ENCODE data around the gene CSPG4. TPM values are rescaled to one million over a fixed set of nuclear protein-coding genes. Genes with fewer than 3 reads are reported as not detected.
A peak's percentile ranks its signal among the peaks of the same experiment; 100 is the strongest.

CSPG4 gene
- total RNA-seq, 1 experiment from 2014 or later = 0.20 TPM

DNA sequence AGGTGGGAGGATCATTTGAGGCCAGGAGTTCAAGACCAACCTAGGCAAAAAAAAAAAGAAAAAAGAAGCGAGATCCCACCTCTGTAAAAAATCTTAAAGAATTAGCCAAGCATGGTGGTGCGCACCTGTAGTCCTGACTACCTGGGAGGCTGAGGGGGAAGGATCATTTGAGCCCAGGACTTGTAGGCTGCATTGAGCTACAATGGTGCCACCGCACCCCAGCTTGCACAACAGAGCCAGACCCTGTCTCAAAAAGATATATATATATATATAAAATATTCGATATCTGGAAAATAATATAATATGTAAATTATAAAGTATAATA, 71.5 kb downstream of the CSPG4 start:
- H3K4me3 ChIP-seq (ENCODE audit: low read depth, low read length) = peak overlapping the region; percentile 55
- no peak for DNase-seq
- no peaks in the 10 kb centered on the region for H3K36me3 ChIP-seq (ENCODE audit: control insufficient read depth, insufficient read depth, low read length)
- CTCF ChIA-PET = interaction anchor here (1.2 to 1.9 kb wide), 3 partner anchors 45 to 273 kb away, joined by 3 to 15 read pairs (median 8); partner anchors contain the start of gene MAN2C1
- Mint-ChIP-seq H3K4me3 (ENCODE audit: unreplicated experiment) (peak overlapping the region; percentile 87), H3K9me3 (ENCODE audit: unreplicated experiment) (no peaks in the 10 kb centered on the region), H3K4me1 (ENCODE audit: low read depth, unreplicated experiment) (peaks cover 3% of the 10 kb centered on the region), H3K36me3 (ENCODE audit: insufficient read depth, unreplicated experiment) (peaks cover 16% of the 10 kb centered on the region), H3K27ac (ENCODE audit: unreplicated experiment) (peak overlapping the region; percentile 92), H3K27me3 (ENCODE audit: insufficient read depth, unreplicated experiment) (no peaks in the 10 kb centered on the region)
- no TSS peak for BruUV-seq (replicated peaks)
- TF ChIP-seq, protein P1, sequence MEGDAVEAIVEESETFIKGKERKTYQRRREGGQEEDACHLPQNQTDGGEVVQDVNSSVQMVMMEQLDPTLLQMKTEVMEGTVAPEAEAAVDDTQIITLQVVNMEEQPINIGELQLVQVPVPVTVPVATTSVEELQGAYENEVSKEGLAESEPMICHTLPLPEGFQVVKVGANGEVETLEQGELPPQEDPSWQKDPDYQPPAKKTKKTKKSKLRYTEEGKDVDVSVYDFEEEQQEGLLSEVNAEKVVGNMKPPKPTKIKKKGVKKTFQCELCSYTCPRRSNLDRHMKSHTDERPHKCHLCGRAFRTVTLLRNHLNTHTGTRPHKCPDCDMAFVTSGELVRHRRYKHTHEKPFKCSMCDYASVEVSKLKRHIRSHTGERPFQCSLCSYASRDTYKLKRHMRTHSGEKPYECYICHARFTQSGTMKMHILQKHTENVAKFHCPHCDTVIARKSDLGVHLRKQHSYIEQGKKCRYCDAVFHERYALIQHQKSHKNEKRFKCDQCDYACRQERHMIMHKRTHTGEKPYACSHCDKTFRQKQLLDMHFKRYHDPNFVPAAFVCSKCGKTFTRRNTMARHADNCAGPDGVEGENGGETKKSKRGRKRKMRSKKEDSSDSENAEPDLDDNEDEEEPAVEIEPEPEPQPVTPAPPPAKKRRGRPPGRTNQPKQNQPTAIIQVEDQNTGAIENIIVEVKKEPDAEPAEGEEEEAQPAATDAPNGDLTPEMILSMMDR (IDR thresholded peaks at IDR 0.05; ENCODE audit: insufficient read depth in 1 of 2, low read depth in 1 of 2, low read length in 1 of 2, severe bottlenecking in 1 of 2, unreplicated experiment in 1 of 2) = no peak
- H3K27me3 ChIP-seq (replicated peaks; ENCODE audit: control insufficient read depth, insufficient read depth, low read length) = no peaks in the 10 kb centered on the region
- no peaks in the 10 kb centered on the region for H3K9me3 ChIP-seq
- intact Hi-C loops (cut with micrococcal nuclease; ENCODE audit: unreplicated experiment) = loop anchor here (1.0 to 5.0 kb wide), 4 partner anchors 64 to 273 kb away; partner anchors contain the start of genes MAN2C1 and PTPN9
- peaks cover 9% of the 10 kb centered on the region; the same call in 1 of the 2 replicates for H3K4me1 ChIP-seq
- POLR2A ChIA-PET = interaction anchor here (1.8 to 2.2 kb wide), 2 partner anchors 32 to 189 kb away, joined by 9 to 25 read pairs; partner anchors contain the start of gene SIN3A

DNA sequence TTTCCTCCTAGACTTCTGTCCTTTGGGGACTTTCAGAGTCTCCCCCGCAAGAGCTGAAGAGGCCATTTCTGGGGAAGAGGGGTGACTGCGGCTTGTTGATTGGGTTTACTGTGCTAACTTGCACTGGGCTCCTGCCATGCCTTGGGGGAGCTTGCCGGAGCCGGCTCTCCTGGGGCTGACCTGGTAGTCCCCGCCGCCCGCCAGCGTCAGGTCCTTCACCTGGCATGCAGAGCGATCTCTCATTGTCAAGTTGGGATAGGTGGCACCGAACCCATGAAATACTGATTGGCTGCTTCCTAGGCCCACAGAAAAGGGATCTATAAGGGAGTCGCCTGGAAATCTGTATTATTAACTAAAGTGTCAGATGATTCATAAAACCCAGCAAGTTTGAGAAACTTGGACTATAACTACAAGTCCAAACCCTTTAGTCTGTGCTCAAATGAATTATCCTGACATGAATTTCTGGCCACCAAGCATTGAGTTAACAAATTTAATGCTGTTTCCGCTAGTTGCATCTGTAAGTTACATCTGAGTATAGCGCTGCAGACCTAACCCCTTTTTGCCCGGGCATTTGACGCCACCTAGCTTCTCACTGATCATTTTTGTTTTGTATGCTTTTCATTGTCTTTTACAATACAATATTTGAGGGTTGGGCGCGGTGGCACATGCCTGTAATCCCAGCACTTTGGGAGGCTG, 72.0 kb downstream of the CSPG4 start:
- Histone ChIP-seq H3K27me3 (replicated peaks; ENCODE audit: control insufficient read depth, insufficient read depth, low read length) (no peaks in the 10 kb centered on the region), H3K9me3 (no peaks in the 10 kb centered on the region), H3K4me1 (peaks cover 4% of the 10 kb centered on the region; the same call in 1 of the 2 replicates), H3K36me3 (ENCODE audit: control insufficient read depth, insufficient read depth, low read length) (no peaks in the 10 kb centered on the region), H3K4me3 (ENCODE audit: low read depth, low read length) (peak overlapping the region; percentile 55)
- H3K27ac Mint-ChIP-seq (ENCODE audit: unreplicated experiment) = peak overlapping the region; percentile 92
- DNase-seq = peak; percentile 49 to 56
- TF ChIP-seq, protein P1 (IDR thresholded peaks at IDR 0.05; ENCODE audit: insufficient read depth in 1 of 2, low read depth in 1 of 2, low read length in 1 of 2, severe bottlenecking in 1 of 2, unreplicated experiment in 1 of 2) = peak in 1 of 2 experiments; percentile 0
- no peaks in the 10 kb centered on the region for H3K27me3 Mint-ChIP-seq (ENCODE audit: insufficient read depth, unreplicated experiment)
- TSS peak; percentile 84 for BruUV-seq (replicated peaks)
- ChIA-PET CTCF (interaction anchor here (0.6 to 1.9 kb wide), 11 partner anchors 7 to 273 kb away, joined by 3 to 15 read pairs (median 3); partner anchors contain the start of genes MAN2C1, SNUPN and SNX33), POLR2A (interaction anchor here (0.5 to 2.2 kb wide), 13 partner anchors 10 to 272 kb away, joined by 3 to 25 read pairs (median 5); partner anchors contain the start of genes MAN2C1, PTPN9, SIN3A and SNUPN)
- no peaks in the 10 kb centered on the region for H3K4me1 Mint-ChIP-seq (ENCODE audit: low read depth, unreplicated experiment)
- peak overlapping the region; percentile 87 for H3K4me3 Mint-ChIP-seq (ENCODE audit: unreplicated experiment)
- intact Hi-C loops (cut with micrococcal nuclease; ENCODE audit: unreplicated experiment) = loop anchor here (1.0 to 5.0 kb wide), 6 partner anchors 8 to 272 kb away; partner anchors contain the start of genes MAN2C1, PTPN9 and SNUPN
- peaks cover 16% of the 10 kb centered on the region for H3K36me3 Mint-ChIP-seq (ENCODE audit: insufficient read depth, unreplicated experiment)
- no peaks in the 10 kb centered on the region for H3K9me3 Mint-ChIP-seq (ENCODE audit: unreplicated experiment)

DNA sequence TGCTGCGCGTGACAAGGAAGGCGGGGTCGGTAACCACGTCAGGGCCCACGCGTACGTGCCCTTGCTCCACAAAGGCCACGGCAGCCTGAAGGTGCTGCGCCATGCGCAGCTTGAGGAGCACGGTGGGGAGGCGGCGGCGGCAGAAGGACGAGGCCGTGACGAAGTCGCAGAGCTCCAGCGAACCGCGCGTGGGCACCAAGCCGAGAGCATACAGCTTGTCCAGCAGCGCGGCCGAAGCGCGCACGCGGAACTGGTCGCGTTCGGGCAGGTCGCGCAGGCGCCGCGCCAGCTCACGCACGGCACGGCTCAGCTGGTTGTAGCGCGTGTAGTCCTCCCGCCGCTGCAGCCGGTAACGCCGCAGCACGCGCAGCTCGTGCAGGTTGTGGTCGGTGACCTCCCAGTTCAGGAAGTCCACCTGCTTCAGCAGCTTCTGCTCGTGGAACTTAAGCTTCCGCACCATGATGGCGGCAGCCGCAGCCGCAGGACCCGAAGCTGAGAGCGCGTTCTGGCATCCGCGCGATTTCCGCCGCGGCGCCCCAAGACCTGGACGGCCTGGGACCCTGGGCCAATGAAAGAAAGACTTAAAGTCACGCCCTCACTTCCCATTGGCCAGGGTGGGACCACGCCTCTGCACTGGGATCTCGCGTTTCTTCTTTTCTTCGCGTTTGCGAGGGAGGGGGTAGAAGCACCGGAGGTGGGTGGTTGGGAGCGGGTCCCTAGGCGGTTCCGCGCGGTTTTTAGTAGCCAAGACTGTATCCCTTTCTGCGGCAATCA, 72.8 kb downstream of the CSPG4 start, which contains the start of gene IMP3:
TSS of gene IMP3 (minus strand) at position 516 of the 774 bp plus-strand sequence. CDS start at position 460, 56 bp downstream.
- intact Hi-C loops (cut with micrococcal nuclease; ENCODE audit: unreplicated experiment) = loop anchor here (1.0 to 5.0 kb wide), 5 partner anchors 8 to 185 kb away; partner anchors contain the start of genes PTPN9 and SNUPN
- peak within 1 kb of the TSS; percentile 87 for H3K4me3 Mint-ChIP-seq (ENCODE audit: unreplicated experiment)
- BruUV-seq (replicated peaks) = no TSS peak
- Histone ChIP-seq H3K9me3 (no peaks in the 10 kb centered on the region), H3K4me1 (peaks cover 4% of the 10 kb centered on the region; the same call in 1 of the 2 replicates), H3K27me3 (replicated peaks; ENCODE audit: control insufficient read depth, insufficient read depth, low read length) (no peaks in the 10 kb centered on the region), H3K4me3 (ENCODE audit: low read depth, low read length) (peak within 1 kb of the TSS; percentile 66), H3K36me3 (ENCODE audit: control insufficient read depth, insufficient read depth, low read length) (no peaks in the 10 kb centered on the region)
- peak within 1 kb of the TSS; percentile 92 for H3K27ac Mint-ChIP-seq (ENCODE audit: unreplicated experiment)
- H3K36me3 Mint-ChIP-seq (ENCODE audit: insufficient read depth, unreplicated experiment) = peaks cover 16% of the 10 kb centered on the region
- peak; percentile 95 for DNase-seq
- TF ChIP-seq, protein P1 (IDR thresholded peaks at IDR 0.05; ENCODE audit: insufficient read depth in 1 of 2, low read depth in 1 of 2, low read length in 1 of 2, severe bottlenecking in 1 of 2, unreplicated experiment in 1 of 2) = no peak
- no peaks in the 10 kb centered on the region for H3K27me3 Mint-ChIP-seq (ENCODE audit: insufficient read depth, unreplicated experiment)
- no peaks in the 10 kb centered on the region for H3K4me1 Mint-ChIP-seq (ENCODE audit: low read depth, unreplicated experiment)
- POLR2A ChIA-PET = interaction anchor here (0.5 to 2.2 kb wide), 16 partner anchors 11 to 272 kb away, joined by 3 to 25 read pairs (median 4); partner anchors contain the start of genes MAN2C1, PTPN9, SIN3A and SNUPN
- no peaks in the 10 kb centered on the region for H3K9me3 Mint-ChIP-seq (ENCODE audit: unreplicated experiment)
- CTCF ChIA-PET = interaction anchor here (0.7 to 1.9 kb wide), 9 partner anchors 8 to 272 kb away, joined by 3 to 15 read pairs (median 3); partner anchors contain the start of genes MAN2C1, SNUPN and SNX33
